NCI-H2081 treated with DMSO at 0.1 percent for 48 hours (cell line): ENCODE data around the gene SBF2.
A peak's percentile ranks its signal among the peaks of the same experiment; 100 is the strongest.
"Not testable (repeated sequence)": the region's sequence is repeated elsewhere in the genome, so short reads cannot be mapped to it uniquely, and the experiment has no call there.

Experiments
- DNase-seq: peaks from one replicate; lab custom pipeline; 2025; lab: John Stamatoyannopoulos, UW

SBF2 gene

GRCh38 chr11:10267821-10268220 is 26.2 kb downstream of the SBF2 start:
- DNase-seq, result no peak

GRCh38 chr11:10265936-10266335 is 28.1 kb downstream of the SBF2 start:
- DNase-seq, result no peak

GRCh38 chr11:10264716-10265115 is 29.3 kb downstream of the SBF2 start:
- DNase-seq, result not testable (repeated sequence)

GRCh38 chr11:10263929-10264328 is 30.1 kb downstream of the SBF2 start:
- no peak for DNase-seq

- DNase-seq, result no peak
These were observed 32.2 kb downstream of the SBF2 start for GRCh38 chr11:10261821-10262220.

GRCh38 chr11:10257478-10257877 is 36.5 kb downstream of the SBF2 start:
- no peak for DNase-seq

- no peak for DNase-seq
These were observed 38.5 kb downstream of the SBF2 start for GRCh38 chr11:10255388-10256125.

GRCh38 chr11:10249448-10250131 is 44.4 kb downstream of the SBF2 start:
- not testable (repeated sequence) for DNase-seq

GRCh38 chr11:10247011-10247410 is 47.0 kb downstream of the SBF2 start:
- DNase-seq, result no peak

- DNase-seq, result no peak
These were observed 50.0 kb downstream of the SBF2 start for GRCh38 chr11:10243896-10244575.

- no peak for DNase-seq
These were observed 57.2 kb downstream of the SBF2 start for GRCh38 chr11:10236840-10237239.

GRCh38 chr11:10233581-10233980 is 60.4 kb downstream of the SBF2 start:
- no peak for DNase-seq

GRCh38 chr11:10232756-10233155 is 61.3 kb downstream of the SBF2 start:
- no peak for DNase-seq

- not testable (repeated sequence) for DNase-seq
These were observed 62.2 kb downstream of the SBF2 start for GRCh38 chr11:10231803-10232202.

GRCh38 chr11:10225553-10225952 is 68.5 kb downstream of the SBF2 start:
- DNase-seq, result no peak

- no peak for DNase-seq
These were observed 71.6 kb downstream of the SBF2 start for GRCh38 chr11:10222399-10222798.

- DNase-seq, result no peak
These were observed 72.7 kb downstream of the SBF2 start for GRCh38 chr11:10221342-10221741.

- no peak for DNase-seq
These were observed 82.5 kb downstream of the SBF2 start for GRCh38 chr11:10211470-10211869.

- DNase-seq, result no peak
These were observed 84.7 kb downstream of the SBF2 start for GRCh38 chr11:10209326-10209725.

GRCh38 chr11:10208131-10208575 is 85.9 kb downstream of the SBF2 start:
- DNase-seq, result peak; percentile 24

GRCh38 chr11:10205928-10206327 is 88.1 kb downstream of the SBF2 start:
- no peak for DNase-seq

GRCh38 chr11:10204021-10204420 is 90.0 kb downstream of the SBF2 start:
- no peak for DNase-seq

GRCh38 chr11:10201343-10201742 is 92.7 kb downstream of the SBF2 start:
- DNase-seq, result no peak
